ENCODE results near the gene TP53RK. TPM values are rescaled to one million over a fixed set of nuclear protein-coding genes. Genes with fewer than 3 reads are reported as not detected.

TP53RK gene
- total and polyA plus RNA-seq, 2 donors (not counting 1 experiment from before 2014, with no cell fraction given) = 3.1 to 22.5 TPM

- Mint-ChIP-seq H3K4me3 (no peak overlapping the region), H3K9me3 (ENCODE audit: insufficient read depth) (no peaks in the 10 kb centered on the region), H3K27ac (no peak overlapping the region), H3K4me1 (no peaks in the 10 kb centered on the region), H3K27me3 (peaks cover 39% of the 10 kb centered on the region)
- intact Hi-C loops (cut with micrococcal nuclease) = no loop called here
- ATAC-seq (ENCODE audit: low read depth) (no peak), DNase-seq (no peak)
- ChIA-PET POLR2A (no interaction called here), CTCF (interaction anchor here (0.6 kb wide), 1 partner anchor 12 kb away, joined by 3 read pairs; no protein-coding TSS in a partner anchor)
- H3K9me3 ChIP-seq (ENCODE audit: control extremely low read depth in 1 of 3, control insufficient read depth in 2 of 3, insufficient read depth in 1 of 3, low read length in 2 of 3) = peaks cover 0 to 4% (median 0%) of the 10 kb centered on the region in 3 donors
- no peaks in the 10 kb centered on the region for H4K20me1 ChIP-seq (ENCODE audit: control insufficient read depth, insufficient read depth, low read length, poor library complexity, severe bottlenecking)
- no peak overlapping the region for H3K4me2 ChIP-seq (replicated peaks; ENCODE audit: low read depth, low read length, poor library complexity, severe bottlenecking)
- WGBS (ENCODE audit: insufficient coverage) = 85% methylated on average over 3 of the region's 3 CpGs
- no peak for TF ChIP-seq EZH2 (IDR thresholded peaks at IDR 0.05; ENCODE audit: borderline replicate concordance, insufficient read depth, low read depth, low read length, poor library complexity, severe bottlenecking)
- TF ChIP-seq, protein P1, sequence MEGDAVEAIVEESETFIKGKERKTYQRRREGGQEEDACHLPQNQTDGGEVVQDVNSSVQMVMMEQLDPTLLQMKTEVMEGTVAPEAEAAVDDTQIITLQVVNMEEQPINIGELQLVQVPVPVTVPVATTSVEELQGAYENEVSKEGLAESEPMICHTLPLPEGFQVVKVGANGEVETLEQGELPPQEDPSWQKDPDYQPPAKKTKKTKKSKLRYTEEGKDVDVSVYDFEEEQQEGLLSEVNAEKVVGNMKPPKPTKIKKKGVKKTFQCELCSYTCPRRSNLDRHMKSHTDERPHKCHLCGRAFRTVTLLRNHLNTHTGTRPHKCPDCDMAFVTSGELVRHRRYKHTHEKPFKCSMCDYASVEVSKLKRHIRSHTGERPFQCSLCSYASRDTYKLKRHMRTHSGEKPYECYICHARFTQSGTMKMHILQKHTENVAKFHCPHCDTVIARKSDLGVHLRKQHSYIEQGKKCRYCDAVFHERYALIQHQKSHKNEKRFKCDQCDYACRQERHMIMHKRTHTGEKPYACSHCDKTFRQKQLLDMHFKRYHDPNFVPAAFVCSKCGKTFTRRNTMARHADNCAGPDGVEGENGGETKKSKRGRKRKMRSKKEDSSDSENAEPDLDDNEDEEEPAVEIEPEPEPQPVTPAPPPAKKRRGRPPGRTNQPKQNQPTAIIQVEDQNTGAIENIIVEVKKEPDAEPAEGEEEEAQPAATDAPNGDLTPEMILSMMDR (IDR thresholded peaks at IDR 0.05) = no peak
- no peak overlapping the region for H3K27ac ChIP-seq (ENCODE audit: low read length in 2 of 2)
- H3K36me3 ChIP-seq (replicated peaks in 1 of 2; ENCODE audit: control extremely low read depth in 1 of 2, control insufficient read depth in 1 of 2, extremely low read depth in 1 of 2, insufficient read depth in 2 of 2, low read length in 1 of 2) = no peaks in the 10 kb centered on the region
- no peaks in the 10 kb centered on the region for H3K79me2 ChIP-seq (ENCODE audit: control insufficient read depth, insufficient read depth, low read length)
- H3K27me3 ChIP-seq (replicated peaks in 1 of 4; ENCODE audit: control extremely low read depth in 1 of 4, control insufficient read depth in 3 of 4, insufficient read depth in 4 of 4, low read length in 3 of 4) = peaks cover 0 to 31% (median 8%) of the 10 kb centered on the region in 4 experiments
- no peak overlapping the region for H3K9ac ChIP-seq (ENCODE audit: low read length)
- no peaks in the 10 kb centered on the region for H3K4me1 ChIP-seq (ENCODE audit: control insufficient read depth in 2 of 2, insufficient read depth in 2 of 2, low read length in 2 of 2)
- H2AFZ ChIP-seq (ENCODE audit: insufficient read depth, low read depth, low read length, poor library complexity, severe bottlenecking) = no peak overlapping the region
- H3K4me3 ChIP-seq (ENCODE audit: control extremely low read depth in 1 of 5, extremely low read depth in 1 of 5, insufficient read depth in 1 of 5, low read depth in 2 of 5, low read length in 4 of 5) = no peak overlapping the region
These were observed 42.4 kb downstream of the TP53RK start for GRCh38 chr20:46646659-46647380.

DNA sequence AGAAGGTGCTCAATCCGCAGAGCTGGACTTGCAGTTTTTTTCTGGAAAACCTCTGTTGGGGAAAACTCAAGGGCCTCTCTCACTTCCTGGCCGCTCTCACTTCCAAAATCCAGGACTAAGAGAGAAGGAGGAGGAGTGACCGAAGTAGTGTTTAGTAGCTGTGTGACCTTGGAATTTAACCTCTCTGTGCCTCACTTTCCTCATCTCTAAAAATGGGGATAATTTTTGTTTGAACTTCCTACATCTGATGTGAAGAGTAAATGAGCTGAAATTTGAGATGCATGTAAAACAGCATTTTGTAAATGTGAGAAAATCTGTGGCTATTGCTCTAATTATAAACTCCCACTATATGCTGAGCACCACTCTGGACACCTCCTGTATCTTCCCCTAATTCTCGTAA is 43.1 kb downstream of the TP53RK start:
- Mint-ChIP-seq H3K4me1 (no peaks in the 10 kb centered on the region), H3K4me3 (no peak overlapping the region), H3K27ac (no peak overlapping the region), H3K9me3 (ENCODE audit: insufficient read depth) (no peaks in the 10 kb centered on the region), H3K27me3 (peaks cover 43% of the 10 kb centered on the region)
- DNase-seq (no peak), ATAC-seq (ENCODE audit: low read depth) (no peak)
- ChIA-PET POLR2A (no interaction called here), CTCF (interaction anchor here (0.6 kb wide), 1 partner anchor 13 kb away, joined by 3 read pairs; no protein-coding TSS in a partner anchor)
- TF ChIP-seq, protein P1 (IDR thresholded peaks at IDR 0.05) = no peak
- no peak for TF ChIP-seq EZH2 (IDR thresholded peaks at IDR 0.05; ENCODE audit: borderline replicate concordance, insufficient read depth, low read depth, low read length, poor library complexity, severe bottlenecking)
- Histone ChIP-seq H3K27me3 (replicated peaks in 1 of 4; ENCODE audit: control extremely low read depth in 1 of 4, control insufficient read depth in 3 of 4, insufficient read depth in 4 of 4, low read length in 3 of 4) (peaks cover 0 to 24% (median 8%) of the 10 kb centered on the region in 4 experiments), H3K4me3 (ENCODE audit: control extremely low read depth in 1 of 5, extremely low read depth in 1 of 5, insufficient read depth in 1 of 5, low read depth in 2 of 5, low read length in 4 of 5) (no peak overlapping the region), H3K4me2 (replicated peaks; ENCODE audit: low read depth, low read length, poor library complexity, severe bottlenecking) (no peak overlapping the region), H3K36me3 (replicated peaks in 1 of 2; ENCODE audit: control extremely low read depth in 1 of 2, control insufficient read depth in 1 of 2, extremely low read depth in 1 of 2, insufficient read depth in 2 of 2, low read length in 1 of 2) (no peaks in the 10 kb centered on the region), H2AFZ (ENCODE audit: insufficient read depth, low read depth, low read length, poor library complexity, severe bottlenecking) (no peak overlapping the region), H3K27ac (ENCODE audit: low read length in 2 of 2) (no peak overlapping the region), H3K79me2 (ENCODE audit: control insufficient read depth, insufficient read depth, low read length) (no peaks in the 10 kb centered on the region), H3K4me1 (ENCODE audit: control insufficient read depth in 2 of 2, insufficient read depth in 2 of 2, low read length in 2 of 2) (no peaks in the 10 kb centered on the region), H4K20me1 (ENCODE audit: control insufficient read depth, insufficient read depth, low read length, poor library complexity, severe bottlenecking) (no peaks in the 10 kb centered on the region), H3K9me3 (ENCODE audit: control extremely low read depth in 1 of 3, control insufficient read depth in 2 of 3, insufficient read depth in 1 of 3, low read length in 2 of 3) (no peaks in the 10 kb centered on the region), H3K9ac (ENCODE audit: low read length) (no peak overlapping the region)
- 88% methylated on average over 2 of the region's 4 CpGs for WGBS (ENCODE audit: insufficient coverage)
- intact Hi-C loops (cut with micrococcal nuclease) = no loop called here

Data from B cell (primary cell).